Activated naive CD4-positive, alpha-beta T cell treated with anti-CD3 and anti-CD28 coated beads, Interleukin-2, amount 10 ng/mL, durations not matched to agents 7 days and 5 days (primary cell): ENCODE measurements around the gene FAM181A.

ENCODE experiments used
- CTCF ChIA-PET: fragments of 350-600 bp; sonication (Branson Sonifier 250); formaldehyde crosslinking; loops from one replicate; lab custom pipeline; 2021; ENCODE audit warnings: antibody characterized with exemption; lab: Charles Lee
- DNase-seq: peaks from one replicate; pipeline ENCODE4 v3.0.0-alpha.2; 2020
- H3K27ac Mint-ChIP-seq: one replicate; pipeline ENCODE4 v1.8.0; 2021; ENCODE audit warnings: mild to moderate bottlenecking, moderate library complexity, mixed read lengths
- H3K27me3 Mint-ChIP-seq: one replicate; pipeline ENCODE4 v1.8.0; 2021; ENCODE audit warnings: mild to moderate bottlenecking, mixed read lengths
- H3K36me3 Mint-ChIP-seq: one replicate; pipeline ENCODE4 v1.8.0; 2021; ENCODE audit warnings: mixed read lengths
- H3K4me1 Mint-ChIP-seq: one replicate; pipeline ENCODE4 v1.8.0; 2021; ENCODE audit warnings: mixed read lengths
- H3K4me3 Mint-ChIP-seq: one replicate; pipeline ENCODE4 v1.8.0; 2021; ENCODE audit warnings: mild to moderate bottlenecking, moderate library complexity, mixed read lengths
- H3K9me3 Mint-ChIP-seq: one replicate; pipeline ENCODE4 v1.8.0; 2021; ENCODE audit warnings: mixed read lengths

Gene FAM181A

DNA sequence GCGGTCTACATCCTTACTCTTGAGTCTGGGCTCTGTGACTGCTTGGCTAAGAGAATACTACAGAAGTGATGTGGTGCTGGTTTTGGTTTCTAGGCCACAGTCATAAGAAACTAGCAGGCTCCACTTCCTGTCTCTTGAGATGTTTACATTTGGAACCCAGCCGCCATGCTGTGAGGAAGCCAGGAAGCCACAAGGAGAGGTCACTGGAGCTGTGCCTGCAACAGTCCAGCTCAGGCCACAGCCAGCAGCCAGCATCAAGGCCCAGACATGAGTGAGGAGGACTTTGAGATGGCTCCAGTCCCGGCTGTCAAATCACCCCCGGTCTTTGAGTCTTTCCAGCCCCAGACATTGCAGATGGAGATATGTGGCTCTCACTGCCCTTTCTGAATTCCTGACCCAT, 12.9 kb upstream of the FAM181A start:
- peaks cover 8% of the 10 kb centered on the region for H3K9me3 Mint-ChIP-seq
- H3K4me1 Mint-ChIP-seq = peaks cover 11% of the 10 kb centered on the region
- CTCF ChIA-PET = no interaction called here
- H3K36me3 Mint-ChIP-seq = peaks cover 4% of the 10 kb centered on the region
- peak; percentile 30 for DNase-seq
- H3K4me3 Mint-ChIP-seq = no peak overlapping the region
- peaks cover 12% of the 10 kb centered on the region for H3K27me3 Mint-ChIP-seq
- peak overlapping the region; percentile 9 for H3K27ac Mint-ChIP-seq

DNA sequence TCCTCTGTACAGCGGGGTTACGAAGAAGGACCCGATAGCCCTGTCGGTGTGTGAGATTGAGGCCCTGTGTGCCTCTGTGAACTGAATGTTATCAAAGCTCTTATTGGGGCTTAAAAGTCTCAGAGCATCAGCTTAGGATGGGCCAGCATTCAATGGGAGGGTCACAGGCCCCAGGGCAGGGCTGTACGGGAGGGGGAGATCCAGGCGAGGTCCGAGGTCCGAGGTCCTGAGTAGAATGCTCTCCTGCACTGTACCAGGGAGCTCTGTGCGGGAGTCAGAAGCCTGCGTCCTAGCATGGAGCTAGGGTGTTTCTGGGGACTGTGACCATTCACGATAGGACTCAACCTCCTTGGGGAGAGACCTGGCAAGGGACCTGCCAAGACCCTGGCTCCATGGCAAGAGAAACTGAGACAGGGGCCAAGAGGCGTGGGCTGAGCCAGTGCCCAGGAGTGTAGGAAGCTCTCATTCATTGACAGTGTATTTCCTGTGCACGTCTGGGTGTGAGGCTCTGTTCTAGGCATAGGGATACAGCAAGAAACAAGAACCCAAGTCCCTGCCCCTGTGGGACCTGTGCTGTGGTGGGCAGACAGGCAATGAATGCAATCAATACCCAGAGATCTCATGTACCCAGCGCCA, 12.0 kb upstream of the FAM181A start:
- H3K4me1 Mint-ChIP-seq = peaks cover 11% of the 10 kb centered on the region
- H3K36me3 Mint-ChIP-seq = peaks cover 4% of the 10 kb centered on the region
- no peak for DNase-seq
- peaks cover 12% of the 10 kb centered on the region for H3K9me3 Mint-ChIP-seq
- H3K27me3 Mint-ChIP-seq = peaks cover 13% of the 10 kb centered on the region
- no peak overlapping the region for H3K27ac Mint-ChIP-seq
- CTCF ChIA-PET = interaction anchor here (0.6 kb wide), 1 partner anchor 227 kb away, joined by 3 read pairs; no protein-coding TSS in a partner anchor
- H3K4me3 Mint-ChIP-seq = no peak overlapping the region

DNA sequence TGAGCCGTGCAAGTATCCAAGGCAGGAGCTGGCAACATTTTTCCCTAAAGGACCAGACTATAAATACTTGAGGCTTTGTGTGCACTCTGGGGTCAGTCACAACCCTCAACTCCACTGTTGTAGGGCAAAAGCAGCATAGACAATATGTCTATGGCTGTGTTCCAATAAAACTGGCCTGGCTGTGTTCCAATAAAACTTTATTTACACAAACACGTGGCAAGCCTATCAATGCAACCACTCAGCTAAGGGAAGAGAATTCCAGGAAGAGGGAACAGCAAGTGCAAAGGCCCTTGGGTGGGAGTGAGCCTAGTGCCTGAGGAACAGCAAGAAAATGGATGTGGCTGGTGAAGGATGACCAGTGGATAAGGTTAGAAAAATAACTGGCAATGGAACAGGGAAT, 11.3 kb upstream of the FAM181A start:
- H3K36me3 Mint-ChIP-seq = peaks cover 4% of the 10 kb centered on the region
- CTCF ChIA-PET = no interaction called here
- peaks cover 15% of the 10 kb centered on the region for H3K27me3 Mint-ChIP-seq
- no peak for DNase-seq
- H3K27ac Mint-ChIP-seq = no peak overlapping the region
- H3K9me3 Mint-ChIP-seq = peaks cover 12% of the 10 kb centered on the region
- H3K4me1 Mint-ChIP-seq = peaks cover 11% of the 10 kb centered on the region
- H3K4me3 Mint-ChIP-seq = no peak overlapping the region

DNA sequence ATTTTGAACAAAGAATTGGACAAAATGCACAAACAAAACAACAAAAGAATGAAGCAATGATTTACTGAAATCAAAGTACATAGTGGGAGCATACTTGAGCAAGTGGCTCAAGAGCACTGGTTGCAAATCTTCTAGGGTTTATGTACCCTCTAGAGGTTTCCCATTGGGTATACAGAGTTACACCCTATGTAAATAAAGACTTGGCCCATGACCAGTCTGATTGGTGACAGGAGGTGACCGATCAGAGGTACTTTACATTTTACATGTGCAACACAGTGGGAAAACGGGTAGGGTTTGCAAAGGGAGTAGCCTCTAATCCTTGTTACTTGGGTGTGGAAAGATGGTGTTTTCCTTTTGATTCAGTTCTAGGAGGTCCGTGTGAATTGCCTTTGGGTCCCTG, 10.6 kb upstream of the FAM181A start:
- peaks cover 11% of the 10 kb centered on the region for H3K4me1 Mint-ChIP-seq
- CTCF ChIA-PET = no interaction called here
- H3K9me3 Mint-ChIP-seq = peaks cover 12% of the 10 kb centered on the region
- no peak overlapping the region for H3K27ac Mint-ChIP-seq
- no peak for DNase-seq
- no peak overlapping the region for H3K4me3 Mint-ChIP-seq
- H3K27me3 Mint-ChIP-seq = peaks cover 20% of the 10 kb centered on the region
- H3K36me3 Mint-ChIP-seq = peaks cover 4% of the 10 kb centered on the region

DNA sequence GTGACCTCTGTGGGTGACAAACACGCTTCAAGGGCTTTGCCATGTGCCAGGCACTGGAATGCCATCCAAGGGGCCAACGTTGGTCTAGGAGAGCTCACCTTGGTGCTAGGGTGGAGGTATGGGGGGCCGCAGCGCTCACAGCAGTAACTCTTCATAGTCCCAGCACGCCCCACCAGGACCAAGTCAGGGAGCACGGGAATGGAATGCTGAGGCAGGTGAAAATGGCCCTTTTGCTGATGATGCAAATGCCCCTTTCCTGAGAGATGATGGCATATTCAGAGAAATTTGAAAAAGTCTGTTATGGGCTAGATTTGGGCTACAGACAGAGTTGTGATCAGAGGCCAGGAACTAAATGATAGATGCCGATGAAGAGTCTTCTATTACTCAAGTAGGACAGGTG, 10.0 kb upstream of the FAM181A start:
- CTCF ChIA-PET = no interaction called here
- Mint-ChIP-seq H3K27me3 (peaks cover 22% of the 10 kb centered on the region), H3K9me3 (peaks cover 12% of the 10 kb centered on the region), H3K36me3 (peaks cover 4% of the 10 kb centered on the region), H3K4me1 (peaks cover 11% of the 10 kb centered on the region), H3K4me3 (no peak overlapping the region), H3K27ac (no peak overlapping the region)
- DNase-seq = no peak

DNA sequence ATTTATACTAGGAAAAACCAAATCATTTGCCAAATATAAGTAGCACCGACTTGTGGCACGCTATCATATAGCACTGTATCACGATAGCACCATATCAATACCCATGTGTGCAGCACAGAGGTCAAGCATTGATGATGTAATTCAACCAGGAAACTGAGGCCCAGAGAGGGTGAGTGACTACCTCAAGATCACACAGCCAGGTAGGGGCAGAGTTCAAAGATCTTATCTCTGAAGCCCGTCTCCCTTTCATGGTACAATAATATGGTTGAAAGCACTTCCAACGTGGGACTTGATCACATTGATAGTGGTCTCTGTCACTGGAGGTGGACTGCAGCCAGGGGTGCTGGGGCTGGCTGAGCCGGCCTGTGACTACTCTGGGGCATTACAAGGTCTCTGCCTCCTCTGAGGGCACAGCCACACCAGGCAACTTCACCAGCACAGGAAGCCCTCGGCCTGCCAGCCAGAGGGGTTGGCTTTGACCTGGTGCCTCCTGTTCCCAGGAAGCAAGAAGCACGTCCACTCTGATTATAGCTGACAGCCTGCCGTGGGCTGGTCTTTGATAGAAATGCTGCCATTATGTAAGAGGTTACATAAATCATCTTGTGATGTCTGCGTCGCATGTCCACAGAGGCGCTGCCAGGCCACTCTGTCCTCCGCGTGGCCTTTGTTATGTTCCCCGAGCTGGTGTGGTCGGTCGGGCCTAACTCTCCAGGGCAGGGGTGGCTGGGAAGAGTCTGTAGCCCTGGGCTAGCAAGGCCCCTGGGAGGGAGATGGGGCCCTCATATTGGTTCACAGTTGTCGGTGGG, 5.9 kb upstream of the FAM181A start:
- Mint-ChIP-seq H3K9me3 (peaks cover 4% of the 10 kb centered on the region), H3K4me3 (no peak overlapping the region), H3K27me3 (peaks cover 30% of the 10 kb centered on the region), H3K36me3 (no peaks in the 10 kb centered on the region), H3K27ac (no peak overlapping the region), H3K4me1 (no peaks in the 10 kb centered on the region)
- no peak for DNase-seq
- CTCF ChIA-PET = no interaction called here

DNA sequence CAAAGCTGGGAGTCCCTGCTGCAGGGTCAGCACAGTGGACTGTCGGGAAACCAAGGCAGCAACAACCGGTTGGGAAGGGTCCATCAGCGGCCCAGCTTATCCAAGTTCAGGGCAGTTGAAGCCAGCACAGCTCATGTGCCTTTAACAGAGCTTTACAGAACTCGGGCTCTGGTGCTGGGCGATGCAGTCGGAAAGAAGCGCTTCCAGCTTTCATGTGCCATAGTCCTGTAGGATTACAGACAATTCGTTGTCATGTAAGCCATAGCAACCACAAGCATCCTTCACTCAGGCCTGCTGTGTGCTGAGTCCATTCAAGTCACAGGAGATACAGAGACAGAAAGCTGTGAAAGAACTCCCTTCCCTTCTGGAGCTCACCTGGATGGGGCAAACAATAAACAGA, 3.5 kb upstream of the FAM181A start:
- Mint-ChIP-seq H3K27ac (no peak overlapping the region), H3K4me3 (no peak overlapping the region), H3K9me3 (peaks cover 4% of the 10 kb centered on the region), H3K4me1 (no peaks in the 10 kb centered on the region), H3K27me3 (peaks cover 21% of the 10 kb centered on the region), H3K36me3 (no peaks in the 10 kb centered on the region)
- CTCF ChIA-PET = interaction anchor here (0.6 to 2.5 kb wide), 3 partner anchors 10 to 17 kb away, joined by 3 to 7 read pairs (median 3); no protein-coding TSS in a partner anchor
- DNase-seq = no peak

DNA sequence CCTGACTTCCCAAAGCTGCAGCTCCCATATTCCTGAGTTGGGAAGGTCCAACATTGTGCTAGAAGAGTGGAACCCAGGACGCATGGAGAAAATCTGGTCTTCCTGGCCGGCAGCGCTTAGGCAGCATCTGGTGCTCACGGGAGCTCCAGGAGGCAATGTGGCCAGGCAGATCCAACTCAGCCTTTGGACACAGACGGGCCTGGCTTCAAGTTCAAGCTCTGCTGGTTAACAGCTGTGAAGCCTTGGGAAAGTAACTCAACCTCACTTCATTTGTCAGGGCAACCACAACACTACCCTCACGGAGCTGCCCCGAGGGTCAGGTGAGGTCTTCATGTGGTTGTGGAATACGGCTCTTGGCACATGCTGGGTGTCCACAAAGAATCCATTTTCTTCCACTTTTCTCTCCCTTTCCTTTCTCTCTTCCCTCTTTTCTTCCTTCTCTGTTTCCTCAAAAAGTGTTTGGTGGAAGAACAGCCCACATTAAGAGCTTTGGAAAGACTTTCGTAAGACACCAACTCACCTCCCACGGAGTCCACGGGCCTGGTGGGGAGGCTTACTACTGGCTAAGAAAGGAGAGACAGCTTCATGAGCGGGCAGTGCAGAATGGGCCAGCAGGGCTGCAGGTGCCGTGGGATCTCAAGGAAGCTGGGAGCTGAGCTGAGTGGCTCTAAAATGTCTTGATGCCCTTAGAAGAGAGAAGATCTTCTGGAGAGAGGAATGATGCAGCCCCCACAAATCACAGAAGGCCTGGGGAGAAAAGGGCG, 2.4 kb upstream of the FAM181A start:
- Mint-ChIP-seq H3K27ac (no peak overlapping the region), H3K27me3 (peaks cover 19% of the 10 kb centered on the region), H3K9me3 (no peaks in the 10 kb centered on the region), H3K36me3 (no peaks in the 10 kb centered on the region), H3K4me3 (no peak overlapping the region), H3K4me1 (no peaks in the 10 kb centered on the region)
- DNase-seq = no peak
- CTCF ChIA-PET = interaction anchor here (0.7 to 2.5 kb wide), 2 partner anchors 11 to 18 kb away, joined by 3 to 7 read pairs; no protein-coding TSS in a partner anchor

DNA sequence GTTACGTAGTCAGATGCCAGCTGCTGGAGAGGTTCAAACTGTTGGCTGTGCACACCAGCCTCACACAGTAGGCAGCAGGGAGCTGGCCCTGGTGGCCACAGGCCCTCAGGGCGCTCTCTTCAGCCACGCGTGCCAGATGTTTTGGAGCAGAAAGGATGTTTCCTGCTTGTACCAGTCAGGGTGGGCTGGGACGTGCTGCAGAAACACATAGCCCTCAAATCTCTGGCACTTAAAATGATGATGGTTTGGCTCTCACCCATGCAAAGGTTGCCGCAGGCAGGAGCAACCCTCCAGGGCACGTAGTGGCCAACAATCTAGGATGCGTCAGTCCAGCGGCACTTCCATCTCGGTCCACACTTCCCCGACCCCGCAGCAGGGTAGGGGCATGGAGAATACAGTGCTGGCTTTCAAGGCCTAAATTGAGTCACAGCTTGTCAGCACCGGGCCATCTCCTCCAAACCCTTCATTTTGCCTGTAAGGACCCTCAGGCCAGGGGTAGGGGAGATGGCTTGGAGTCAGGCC, 1.7 kb upstream of the FAM181A start:
- CTCF ChIA-PET = interaction anchor here (2.5 kb wide), 1 partner anchor 11 kb away, joined by 7 read pairs; no protein-coding TSS in a partner anchor
- DNase-seq = no peak
- Mint-ChIP-seq H3K36me3 (no peaks in the 10 kb centered on the region), H3K4me3 (no peak overlapping the region), H3K27me3 (peaks cover 15% of the 10 kb centered on the region), H3K27ac (no peak overlapping the region), H3K4me1 (no peaks in the 10 kb centered on the region), H3K9me3 (no peaks in the 10 kb centered on the region)

DNA sequence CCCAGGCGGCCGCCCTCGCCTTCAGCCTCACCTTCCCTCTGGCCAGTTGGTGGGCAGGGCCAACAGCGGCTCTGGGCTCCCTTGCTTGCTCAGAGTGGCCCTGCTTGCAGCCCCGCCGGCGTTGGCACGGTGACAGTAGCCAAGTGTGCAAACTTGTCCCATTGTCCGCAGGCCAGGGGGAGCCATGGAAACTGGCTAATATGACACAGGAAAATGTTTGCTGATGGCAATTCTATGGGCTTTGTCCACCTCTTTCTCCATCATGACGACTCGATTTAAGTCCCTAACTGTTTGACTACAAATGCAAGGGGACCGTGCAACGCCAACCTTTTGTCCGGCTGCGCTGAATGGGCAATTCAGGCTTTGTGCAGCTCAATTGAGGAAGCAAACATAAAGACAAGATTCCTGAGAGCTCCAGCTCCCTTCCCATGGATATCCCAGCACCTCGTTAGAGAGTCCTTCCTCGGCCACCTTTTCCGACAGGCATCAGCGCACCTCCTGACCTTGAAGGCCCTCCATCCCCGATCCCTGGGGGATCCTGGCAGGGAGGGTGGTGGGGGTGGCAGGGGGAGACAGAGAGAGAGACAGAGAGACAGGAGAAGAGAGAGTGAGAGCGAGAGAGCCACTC, 785 bp upstream of the FAM181A start:
- Mint-ChIP-seq H3K4me3 (no peak overlapping the region), H3K27ac (no peak overlapping the region), H3K4me1 (no peaks in the 10 kb centered on the region), H3K36me3 (no peaks in the 10 kb centered on the region), H3K9me3 (no peaks in the 10 kb centered on the region), H3K27me3 (peaks cover 12% of the 10 kb centered on the region)
- no peak for DNase-seq
- CTCF ChIA-PET = interaction anchor here (1.8 kb wide), 1 partner anchor 13 kb away, joined by 10 read pairs; no protein-coding TSS in a partner anchor

DNA sequence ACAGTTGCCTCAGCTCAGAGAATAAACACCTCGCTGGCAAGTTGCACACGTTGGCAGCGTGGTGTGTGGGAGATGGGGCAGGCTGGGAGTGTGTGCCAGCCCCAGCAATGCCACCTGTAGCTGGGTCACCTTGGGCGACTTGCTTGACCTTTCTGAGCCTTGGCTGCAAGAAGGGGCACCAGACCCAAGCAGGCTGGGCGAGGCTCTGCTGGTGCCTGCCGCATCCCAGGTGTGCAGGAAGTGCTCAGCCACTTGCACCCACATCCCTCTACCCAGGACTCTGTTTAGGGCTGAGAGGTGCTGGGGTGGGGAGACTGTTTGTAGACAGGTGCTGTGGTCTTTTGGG, 629 bp downstream of the FAM181A start:
- H3K27ac Mint-ChIP-seq = no peak overlapping the region
- no peak for DNase-seq
- H3K27me3 Mint-ChIP-seq = peaks cover 8% of the 10 kb centered on the region
- H3K36me3 Mint-ChIP-seq = peaks cover 2% of the 10 kb centered on the region
- no peaks in the 10 kb centered on the region for H3K4me1 Mint-ChIP-seq
- H3K4me3 Mint-ChIP-seq = no peak overlapping the region
- H3K9me3 Mint-ChIP-seq = no peaks in the 10 kb centered on the region
- CTCF ChIA-PET = interaction anchor here (0.9 to 1.8 kb wide), 2 partner anchors 9 to 12 kb away, joined by 3 to 10 read pairs; no protein-coding TSS in a partner anchor

DNA sequence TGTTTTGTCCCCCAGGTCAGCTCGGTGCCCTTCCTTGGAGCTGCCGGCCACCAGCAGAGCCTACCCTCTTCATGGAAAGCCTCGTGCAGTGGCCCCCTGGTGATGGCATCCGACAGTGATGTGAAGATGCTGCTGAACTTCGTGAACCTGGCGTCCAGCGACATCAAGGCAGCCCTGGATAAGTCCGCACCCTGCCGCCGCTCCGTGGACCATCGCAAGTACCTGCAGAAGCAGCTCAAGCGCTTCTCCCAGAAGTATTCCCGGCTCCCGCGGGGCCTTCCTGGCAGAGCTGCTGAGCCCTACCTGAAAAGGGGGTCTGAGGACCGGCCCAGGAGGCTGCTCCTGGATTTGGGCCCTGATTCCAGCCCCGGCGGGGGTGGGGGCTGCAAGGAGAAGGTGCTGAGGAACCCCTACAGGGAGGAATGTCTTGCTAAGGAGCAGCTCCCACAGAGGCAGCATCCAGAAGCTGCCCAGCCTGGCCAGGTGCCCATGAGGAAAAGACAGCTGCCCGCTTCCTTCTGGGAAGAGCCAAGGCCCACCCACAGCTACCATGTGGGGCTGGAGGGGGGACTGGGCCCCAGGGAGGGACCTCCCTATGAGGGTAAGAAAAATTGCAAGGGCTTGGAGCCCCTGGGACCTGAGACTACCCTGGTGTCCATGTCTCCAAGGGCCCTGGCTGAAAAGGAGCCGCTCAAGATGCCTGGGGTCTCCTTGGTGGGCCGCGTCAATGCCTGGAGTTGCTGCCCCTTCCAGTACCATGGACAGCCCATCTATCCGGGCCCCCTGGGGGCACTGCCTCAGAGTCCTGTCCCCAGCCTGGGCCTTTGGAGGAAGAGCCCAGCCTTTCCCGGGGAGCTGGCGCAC, 1.3 kb downstream of the FAM181A start:
- no peak overlapping the region for H3K4me3 Mint-ChIP-seq
- no peak overlapping the region for H3K27ac Mint-ChIP-seq
- peaks cover 6% of the 10 kb centered on the region for H3K27me3 Mint-ChIP-seq
- CTCF ChIA-PET = interaction anchor here (0.9 to 1.8 kb wide), 2 partner anchors 8 to 11 kb away, joined by 3 to 10 read pairs; no protein-coding TSS in a partner anchor
- H3K9me3 Mint-ChIP-seq = no peaks in the 10 kb centered on the region
- no peak for DNase-seq
- peaks cover 2% of the 10 kb centered on the region for H3K36me3 Mint-ChIP-seq
- H3K4me1 Mint-ChIP-seq = no peaks in the 10 kb centered on the region

DNA sequence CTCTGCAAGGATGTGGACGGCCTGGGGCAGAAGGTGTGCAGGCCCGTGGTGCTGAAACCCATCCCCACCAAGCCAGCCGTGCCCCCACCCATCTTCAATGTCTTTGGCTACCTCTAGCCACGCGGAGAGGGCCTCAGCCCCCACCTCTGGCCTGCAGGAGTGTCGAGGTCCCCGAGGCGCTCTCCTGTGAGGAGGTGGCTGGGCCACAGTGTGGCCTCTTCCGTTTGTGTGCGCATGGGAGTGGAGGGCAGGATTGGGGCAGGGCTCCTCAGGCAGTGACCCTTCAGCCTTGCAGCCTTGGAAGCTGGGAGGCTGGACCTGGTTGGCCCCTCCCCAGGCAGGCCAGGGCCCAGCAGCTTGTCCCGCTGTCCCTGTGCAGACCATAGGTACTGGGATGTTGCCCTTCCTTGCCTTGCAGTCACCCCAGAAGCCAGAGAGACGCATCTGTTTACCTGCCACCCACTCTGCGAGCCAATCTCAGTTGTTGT, 1.9 kb downstream of the FAM181A start:
- CTCF ChIA-PET = no interaction called here
- H3K4me1 Mint-ChIP-seq = no peaks in the 10 kb centered on the region
- H3K27me3 Mint-ChIP-seq = peaks cover 4% of the 10 kb centered on the region
- H3K9me3 Mint-ChIP-seq = no peaks in the 10 kb centered on the region
- DNase-seq = no peak
- no peak overlapping the region for H3K4me3 Mint-ChIP-seq
- H3K36me3 Mint-ChIP-seq = peaks cover 2% of the 10 kb centered on the region
- H3K27ac Mint-ChIP-seq = no peak overlapping the region
